ENCODE results near the gene S100A2.

- no peak for TF ChIP-seq CTCF (IDR thresholded peaks at IDR 0.05 in 8 of 11, conservative IDR thresholded peaks at IDR 0.05 in 3 of 11)
- TF ChIP-seq POLR2AphosphoS5 (IDR thresholded peaks at IDR 0.05), result no peak
- TF ChIP-seq POLR2A (IDR thresholded peaks at IDR 0.05), result no peak
Observed at GRCh38 chr1:153612111-153612754, 46.6 kb upstream of the S100A2 start.

Data from spleen (tissue), 7 donors.